BJ (cell line): ENCODE measurements around the gene SSH3. TPM values are rescaled to one million over a fixed set of nuclear protein-coding genes. Genes with fewer than 3 reads are reported as not detected.

Experiments used
- CTCF ChIA-PET: fragments of 350-600 bp; formaldehyde crosslinking; extraction: SDS; loops from one replicate; lab custom pipeline; 2021; ENCODE audit warnings: antibody characterized with exemption, inconsistent platforms; lab: Yijun Ruan, JAX
- POLR2A ChIA-PET: fragments of 300-600 bp; sonication (Branson Sonifier 250); formaldehyde crosslinking; extraction: SDS; loops from one replicate; lab custom pipeline; 2021; ENCODE audit warnings: antibody characterized with exemption; lab: Charles Lee
- DNase-seq: peaks from one replicate; pipeline ENCODE4 v3.0.0-alpha.2; 2011; ENCODE audit warnings: low read depth
- H3K27me3 ChIP-seq: 2 replicates; pipeline ENCODE4 v1.6.0; 2011; ENCODE audit warnings: low read length; ENCODE audit not compliant: control insufficient read depth, insufficient read depth
- H3K36me3 ChIP-seq: 2 replicates; pipeline ENCODE4 v1.5.1; 2011; ENCODE audit warnings: low read length; ENCODE audit not compliant: control insufficient read depth, insufficient read depth
- H3K4me3 ChIP-seq: 2 replicates; pipeline ENCODE4 v1.5.1; 2011; ENCODE audit warnings: low read depth, mild to moderate bottlenecking, control low read depth, low read length
- polyA plus RNA-seq: library from polyadenylated mRNA; depleted of rRNA; stranded (reverse); fragments of >200 nt; gene quantifications from 2 replicates; pipeline ENCODE4 v1.2.3, GENCODE V29; 2011
- TF ChIP-seq, protein P1 (sequence below): IDR thresholded peaks from 2 replicates; pipeline ENCODE4 v1.5.1; 2011; ENCODE audit warnings: low read depth, mild to moderate bottlenecking, control low read depth, inconsistent platforms, low read length, moderate library complexity; ENCODE audit not compliant: insufficient read depth

SSH3 gene
- polyA plus RNA-seq, 1 experiment, result 22.1 TPM

DNA sequence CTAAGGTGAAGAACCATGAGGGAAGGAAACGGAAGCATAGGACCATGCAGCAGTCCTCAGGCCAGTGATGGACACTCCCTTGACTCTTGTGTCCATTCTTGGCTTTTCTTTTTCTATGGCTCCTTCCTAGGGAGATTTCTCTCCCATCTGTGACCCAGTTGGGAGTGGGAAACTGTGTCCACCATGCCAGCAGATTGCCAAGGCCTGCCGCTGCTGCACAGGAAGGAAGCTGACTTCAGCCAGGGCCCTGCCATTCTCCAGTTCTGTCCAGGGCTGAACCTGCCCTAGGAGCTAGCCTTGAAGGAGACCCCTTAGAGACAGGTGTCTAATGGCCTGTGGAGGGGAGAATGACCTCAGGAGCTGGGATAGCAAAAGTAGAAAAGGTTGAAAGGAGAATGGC is 17.4 kb downstream of the SSH3 start:
- H3K36me3 ChIP-seq, result no peaks in the 10 kb centered on the region
- TF ChIP-seq, protein P1, sequence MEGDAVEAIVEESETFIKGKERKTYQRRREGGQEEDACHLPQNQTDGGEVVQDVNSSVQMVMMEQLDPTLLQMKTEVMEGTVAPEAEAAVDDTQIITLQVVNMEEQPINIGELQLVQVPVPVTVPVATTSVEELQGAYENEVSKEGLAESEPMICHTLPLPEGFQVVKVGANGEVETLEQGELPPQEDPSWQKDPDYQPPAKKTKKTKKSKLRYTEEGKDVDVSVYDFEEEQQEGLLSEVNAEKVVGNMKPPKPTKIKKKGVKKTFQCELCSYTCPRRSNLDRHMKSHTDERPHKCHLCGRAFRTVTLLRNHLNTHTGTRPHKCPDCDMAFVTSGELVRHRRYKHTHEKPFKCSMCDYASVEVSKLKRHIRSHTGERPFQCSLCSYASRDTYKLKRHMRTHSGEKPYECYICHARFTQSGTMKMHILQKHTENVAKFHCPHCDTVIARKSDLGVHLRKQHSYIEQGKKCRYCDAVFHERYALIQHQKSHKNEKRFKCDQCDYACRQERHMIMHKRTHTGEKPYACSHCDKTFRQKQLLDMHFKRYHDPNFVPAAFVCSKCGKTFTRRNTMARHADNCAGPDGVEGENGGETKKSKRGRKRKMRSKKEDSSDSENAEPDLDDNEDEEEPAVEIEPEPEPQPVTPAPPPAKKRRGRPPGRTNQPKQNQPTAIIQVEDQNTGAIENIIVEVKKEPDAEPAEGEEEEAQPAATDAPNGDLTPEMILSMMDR, result no peak
- POLR2A ChIA-PET, result no interaction called here
- DNase-seq, result no peak
- CTCF ChIA-PET, result interaction anchor here (0.8 to 11.2 kb wide), 7 partner anchors 16 to 61 kb away, joined by 3 to 133 read pairs (median 4); partner anchors contain the start of gene POLD4
- H3K27me3 ChIP-seq, result no peaks in the 10 kb centered on the region
- H3K4me3 ChIP-seq, result no peak overlapping the region

DNA sequence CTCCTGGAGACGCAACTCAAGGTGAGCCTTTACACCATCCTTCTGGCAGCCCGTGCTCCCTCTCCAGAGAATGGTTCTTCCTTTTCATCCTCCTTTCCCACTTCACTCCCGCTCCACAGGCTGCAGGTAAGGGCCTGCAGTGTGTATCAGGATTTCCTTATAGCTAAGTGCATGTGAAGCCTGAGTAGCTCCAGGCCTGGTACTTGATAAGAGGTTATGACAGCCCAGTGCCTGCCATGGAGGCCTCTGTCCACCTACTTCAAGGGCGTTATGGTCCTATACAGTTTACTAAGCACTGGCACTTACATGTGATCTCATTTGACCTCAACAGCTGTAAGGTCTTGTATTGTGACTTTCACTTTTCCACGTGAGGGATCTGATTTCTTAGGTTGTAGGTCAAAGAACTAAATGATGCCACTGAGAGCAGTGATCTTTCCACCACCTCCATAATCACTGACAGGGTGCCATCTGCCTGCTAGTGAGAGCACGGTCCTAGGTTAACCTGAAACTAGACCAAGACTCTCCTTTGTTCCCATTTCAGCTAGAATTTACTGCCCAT is 18.1 kb downstream of the SSH3 start:
- ChIA-PET CTCF (interaction anchor here (1.2 to 11.2 kb wide), 5 partner anchors 25 to 60 kb away, joined by 3 to 133 read pairs (median 33); no protein-coding TSS in a partner anchor), POLR2A (no interaction called here)
- TF ChIP-seq, protein P1, result no peak
- no peak for DNase-seq
- H3K36me3 ChIP-seq, result no peaks in the 10 kb centered on the region
- H3K27me3 ChIP-seq, result no peaks in the 10 kb centered on the region
- H3K4me3 ChIP-seq, result no peak overlapping the region

DNA sequence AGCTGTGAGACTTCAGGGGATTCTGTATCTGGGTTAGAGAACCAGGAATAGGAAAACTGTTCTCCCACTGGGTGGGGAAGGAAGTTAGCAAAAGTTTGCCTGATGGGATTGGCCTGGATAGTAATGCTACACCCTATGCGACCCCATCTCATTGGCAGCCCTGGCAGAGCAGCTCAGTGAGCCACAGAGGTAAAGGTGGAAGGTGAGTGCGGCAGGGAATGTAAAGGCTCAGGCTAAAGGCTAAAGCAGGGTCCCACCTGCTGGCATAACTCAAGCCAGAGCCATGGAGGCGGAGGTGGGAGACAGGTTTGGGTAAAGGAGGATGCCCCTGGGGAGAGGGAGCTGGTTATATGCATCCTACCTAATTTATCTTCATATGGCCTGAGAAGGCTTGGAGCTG is 18.7 kb downstream of the SSH3 start:
- ChIA-PET POLR2A (interaction anchor here (1.1 kb wide), 1 partner anchor 10 kb away, joined by 14 read pairs; no protein-coding TSS in a partner anchor), CTCF (interaction anchor here (0.7 to 11.2 kb wide), 10 partner anchors 19 to 241 kb away, joined by 3 to 133 read pairs (median 4); partner anchors contain the start of gene SSH3)
- TF ChIP-seq, protein P1, result no peak
- Histone ChIP-seq H3K36me3 (no peaks in the 10 kb centered on the region), H3K4me3 (no peak overlapping the region), H3K27me3 (no peaks in the 10 kb centered on the region)
- DNase-seq, result no peak

DNA sequence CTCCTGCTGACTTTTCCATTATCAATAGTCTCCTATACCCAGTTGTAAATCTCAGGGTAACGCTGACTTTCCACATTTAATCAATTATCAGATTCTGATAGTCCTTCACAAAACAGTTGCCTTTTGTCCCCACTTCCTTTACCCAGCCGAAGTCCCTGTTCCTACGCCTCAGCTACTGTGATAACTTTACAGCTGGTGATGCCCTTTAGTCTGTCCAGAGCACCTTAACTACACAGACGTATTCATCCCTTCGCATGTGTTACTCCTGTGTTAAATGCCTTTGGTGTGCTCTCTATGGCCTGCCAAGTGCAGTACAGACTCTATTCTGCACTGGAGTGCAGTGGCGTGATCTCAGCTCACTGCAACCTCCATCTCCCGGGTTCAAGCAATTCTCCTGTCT is 20.2 kb downstream of the SSH3 start:
- no peaks in the 10 kb centered on the region for H3K27me3 ChIP-seq
- ChIA-PET CTCF (interaction anchor here (1.2 to 11.2 kb wide), 7 partner anchors 11 to 71 kb away, joined by 3 to 133 read pairs (median 11); partner anchors contain the start of gene POLD4), POLR2A (no interaction called here)
- no peaks in the 10 kb centered on the region for H3K36me3 ChIP-seq
- no peak overlapping the region for H3K4me3 ChIP-seq
- no peak for DNase-seq
- TF ChIP-seq, protein P1, result no peak

DNA sequence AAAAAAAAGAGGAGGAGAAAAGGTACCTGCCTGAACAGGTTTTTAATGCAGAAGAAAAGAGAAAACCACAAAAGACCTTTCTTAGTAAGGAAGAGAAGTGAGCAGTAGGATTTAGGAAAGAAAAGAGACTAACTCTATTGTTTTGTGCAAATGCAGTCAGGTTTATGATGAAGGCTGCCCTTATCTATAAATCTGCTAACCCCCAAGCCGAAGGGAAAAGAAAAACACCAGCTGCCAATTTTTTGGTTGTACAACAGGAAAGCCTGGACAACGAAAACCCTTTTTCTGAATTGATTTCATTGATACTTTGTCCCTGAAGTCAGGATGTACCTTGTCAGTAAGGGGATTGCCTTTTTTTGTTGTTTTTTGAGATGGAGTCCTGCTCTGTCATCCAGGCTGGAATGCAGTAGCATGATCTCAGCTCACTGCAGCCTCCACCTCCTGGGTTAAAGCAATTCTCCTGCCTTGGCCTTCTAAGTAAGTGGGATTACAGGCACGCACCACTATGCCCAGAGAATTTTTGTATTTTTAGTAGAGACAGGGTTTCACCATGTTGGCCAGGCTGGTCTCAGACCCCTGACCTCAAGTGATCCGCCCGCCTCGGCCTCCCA is 28.9 kb downstream of the SSH3 start:
- H3K4me3 ChIP-seq, result no peak overlapping the region
- ChIA-PET CTCF (interaction anchor here (0.7 to 1.6 kb wide), 4 partner anchors 8 to 50 kb away, joined by 3 read pairs; no protein-coding TSS in a partner anchor), POLR2A (interaction anchor here (1.2 kb wide), 1 partner anchor 10 kb away, joined by 14 read pairs; no protein-coding TSS in a partner anchor)
- no peaks in the 10 kb centered on the region for H3K27me3 ChIP-seq
- DNase-seq, result no peak
- H3K36me3 ChIP-seq, result no peaks in the 10 kb centered on the region
- TF ChIP-seq, protein P1, result no peak
